ENCODE results near the gene CYP2R1. TPM values are rescaled to one million over a fixed set of nuclear protein-coding genes. Genes with fewer than 3 reads are reported as not detected.

Gene CYP2R1
- total RNA-seq, 4 donors from 2014 or later, result 11.7 to 16.5 (median 16.1) TPM

DNA sequence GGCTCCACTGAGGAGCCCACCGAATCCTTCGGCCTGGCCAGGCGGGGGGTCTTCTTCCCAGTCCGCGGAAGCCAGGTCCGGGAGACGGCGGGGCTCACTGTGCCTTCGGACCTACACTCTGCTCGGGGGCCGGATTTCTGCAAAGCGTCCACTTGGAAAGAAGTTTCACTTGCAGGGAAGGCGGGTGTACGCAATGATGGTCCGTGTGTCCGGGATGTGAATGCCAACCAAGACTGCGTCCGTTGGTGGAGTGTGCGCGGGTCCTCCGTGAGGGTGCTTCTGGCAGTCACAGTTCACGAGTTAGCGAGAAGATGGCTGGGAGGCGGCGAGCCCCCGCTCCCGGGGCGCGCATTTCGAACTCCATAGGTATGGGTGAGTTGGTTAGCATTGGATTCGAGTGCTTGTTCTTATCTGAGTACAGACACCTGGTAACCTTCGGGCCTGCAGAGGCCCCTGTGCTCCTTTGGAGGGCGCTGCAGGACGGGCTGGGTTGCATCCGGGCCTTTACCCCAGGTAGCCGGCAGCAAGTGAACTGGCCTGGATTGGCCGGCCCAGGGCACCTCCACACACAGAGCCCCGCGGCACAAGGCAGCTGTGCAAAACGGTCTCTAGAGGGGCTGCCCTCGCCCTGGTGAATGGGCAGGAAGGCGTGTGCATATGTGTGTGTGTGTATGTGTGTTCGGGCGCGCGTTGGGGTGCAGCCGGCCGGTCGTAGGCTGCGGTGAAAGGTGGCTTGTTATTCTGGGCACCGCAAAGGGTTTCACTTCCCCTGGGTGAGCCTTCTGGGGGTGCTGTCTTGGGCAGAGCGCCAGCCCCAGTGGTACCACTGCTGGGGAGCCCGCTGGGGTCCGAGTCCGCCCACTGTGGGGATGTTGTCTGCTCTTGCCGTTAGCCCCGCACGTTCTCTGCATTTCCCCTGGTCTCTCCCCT lies 13.3 kb upstream of the CYP2R1 start:
- WGBS, 2 donors, result 9 to 11% methylated on average over 51 to 53 of the region's 58 CpGs
- Histone ChIP-seq H3K4me1 (peaks cover 0 to 34% (median 0%) of the 10 kb centered on the region in 4 donors), H3K27ac (peak overlapping the region in 2 of 4 donors; percentile 46 to 55), H3K9me3 (no peaks in the 10 kb centered on the region), H3K4me3 (peak overlapping the region; percentile 33 to 65 (median 57)), H3K27me3 (no peaks in the 10 kb centered on the region), H3K36me3 (no peaks in the 10 kb centered on the region)
- TF ChIP-seq, protein P1, sequence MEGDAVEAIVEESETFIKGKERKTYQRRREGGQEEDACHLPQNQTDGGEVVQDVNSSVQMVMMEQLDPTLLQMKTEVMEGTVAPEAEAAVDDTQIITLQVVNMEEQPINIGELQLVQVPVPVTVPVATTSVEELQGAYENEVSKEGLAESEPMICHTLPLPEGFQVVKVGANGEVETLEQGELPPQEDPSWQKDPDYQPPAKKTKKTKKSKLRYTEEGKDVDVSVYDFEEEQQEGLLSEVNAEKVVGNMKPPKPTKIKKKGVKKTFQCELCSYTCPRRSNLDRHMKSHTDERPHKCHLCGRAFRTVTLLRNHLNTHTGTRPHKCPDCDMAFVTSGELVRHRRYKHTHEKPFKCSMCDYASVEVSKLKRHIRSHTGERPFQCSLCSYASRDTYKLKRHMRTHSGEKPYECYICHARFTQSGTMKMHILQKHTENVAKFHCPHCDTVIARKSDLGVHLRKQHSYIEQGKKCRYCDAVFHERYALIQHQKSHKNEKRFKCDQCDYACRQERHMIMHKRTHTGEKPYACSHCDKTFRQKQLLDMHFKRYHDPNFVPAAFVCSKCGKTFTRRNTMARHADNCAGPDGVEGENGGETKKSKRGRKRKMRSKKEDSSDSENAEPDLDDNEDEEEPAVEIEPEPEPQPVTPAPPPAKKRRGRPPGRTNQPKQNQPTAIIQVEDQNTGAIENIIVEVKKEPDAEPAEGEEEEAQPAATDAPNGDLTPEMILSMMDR (IDR thresholded peaks at IDR 0.05), result peak in 2 of 5 experiments; percentile 50 to 54
- TF ChIP-seq EP300 (IDR thresholded peaks at IDR 0.05), result no peak
- DNase-seq (ENCODE audit: low spot score in 2 of 2), result peak; percentile 24 to 30

DNA sequence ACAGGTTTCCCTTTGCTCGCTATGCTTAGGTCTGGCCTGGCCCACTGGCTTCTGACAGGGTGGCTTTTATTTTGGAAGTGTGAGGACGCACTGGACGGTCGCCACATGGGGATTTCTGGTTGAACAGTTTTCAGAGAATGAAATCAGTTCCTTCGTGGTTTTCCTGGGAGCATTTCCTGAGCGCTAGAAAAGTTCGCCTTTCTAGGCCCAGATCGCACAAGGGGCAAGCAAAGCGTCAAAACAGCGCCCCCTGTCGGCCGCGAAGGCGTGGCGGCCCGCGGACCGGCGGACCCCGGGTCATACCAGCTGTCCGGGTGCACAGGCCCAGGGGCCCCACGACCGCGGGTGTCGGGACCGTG lies 12.7 kb upstream of the CYP2R1 start:
- TF ChIP-seq POLR2A (IDR thresholded peaks at IDR 0.05) (no peak), EP300 (IDR thresholded peaks at IDR 0.05) (peak in 1 of 2 donors; percentile 23)
- TF ChIP-seq, protein P1 (IDR thresholded peaks at IDR 0.05), result peak; percentile 86 to 96 (median 91)

DNA sequence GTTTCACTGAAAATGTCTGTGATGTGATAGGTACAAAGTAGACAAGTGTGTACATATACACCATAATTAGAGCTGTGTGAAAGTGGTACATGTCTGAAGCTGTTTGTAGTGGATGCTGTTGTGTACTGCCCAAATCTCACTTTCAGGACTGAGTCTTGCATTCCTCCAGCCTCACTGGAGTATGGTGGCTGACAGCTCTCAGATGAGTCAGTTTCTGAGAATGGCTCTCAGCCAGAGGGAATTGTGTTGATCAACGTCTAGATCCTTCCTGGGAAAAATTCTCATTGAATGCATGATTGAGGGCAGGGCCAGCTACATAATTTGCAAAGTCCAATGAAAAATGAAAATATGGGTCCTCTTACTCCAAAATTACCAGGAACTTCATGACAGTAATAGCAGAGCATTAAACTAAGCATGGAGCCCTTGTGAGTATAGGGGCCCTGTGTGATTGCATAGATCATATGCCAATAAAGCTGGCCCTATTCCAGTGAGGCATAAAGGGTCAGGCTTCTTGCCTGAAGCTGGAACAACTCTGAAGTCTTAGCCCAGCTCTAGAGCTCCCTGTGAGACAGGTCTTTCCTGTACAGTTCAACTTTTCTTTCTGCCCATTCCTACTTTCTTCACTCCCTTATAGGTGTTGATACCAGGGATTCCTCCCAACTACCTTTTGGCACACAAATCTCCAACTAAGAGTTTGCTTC lies 10.8 kb upstream of the CYP2R1 start:
- Histone ChIP-seq H3K27me3 (no peaks in the 10 kb centered on the region), H3K4me1 (peaks cover 0 to 26% (median 0%) of the 10 kb centered on the region in 4 donors), H3K36me3 (no peaks in the 10 kb centered on the region), H3K27ac (no peak overlapping the region), H3K9me3 (no peaks in the 10 kb centered on the region), H3K4me3 (no peak overlapping the region)
- no peak for TF ChIP-seq POLR2A (IDR thresholded peaks at IDR 0.05)
- TF ChIP-seq EP300 (IDR thresholded peaks at IDR 0.05), result no peak
- TF ChIP-seq, protein P1 (IDR thresholded peaks at IDR 0.05), result no peak
- no peak for DNase-seq (ENCODE audit: low spot score in 2 of 2)
- WGBS, 2 donors, result 14 to 22% methylated on average over 1 of the region's 1 CpG

More for the DNA sequence above, 12.7 kb upstream of the CYP2R1 start:
- peaks cover 0 to 34% (median 0%) of the 10 kb centered on the region in 4 donors for H3K4me1 ChIP-seq
- no peaks in the 10 kb centered on the region for H3K27me3 ChIP-seq
- H3K9me3 ChIP-seq, result no peaks in the 10 kb centered on the region
- H3K4me3 ChIP-seq, result peak overlapping the region; percentile 33 to 65 (median 57)
- DNase-seq (ENCODE audit: low spot score in 2 of 2), result peak; percentile 57 to 67
- H3K36me3 ChIP-seq, result no peaks in the 10 kb centered on the region
- WGBS, 2 donors, result 7 to 11% methylated on average over 11 to 20 of the region's 26 CpGs
- peak overlapping the region in 1 of 4 donors; percentile 46 for H3K27ac ChIP-seq

DNA sequence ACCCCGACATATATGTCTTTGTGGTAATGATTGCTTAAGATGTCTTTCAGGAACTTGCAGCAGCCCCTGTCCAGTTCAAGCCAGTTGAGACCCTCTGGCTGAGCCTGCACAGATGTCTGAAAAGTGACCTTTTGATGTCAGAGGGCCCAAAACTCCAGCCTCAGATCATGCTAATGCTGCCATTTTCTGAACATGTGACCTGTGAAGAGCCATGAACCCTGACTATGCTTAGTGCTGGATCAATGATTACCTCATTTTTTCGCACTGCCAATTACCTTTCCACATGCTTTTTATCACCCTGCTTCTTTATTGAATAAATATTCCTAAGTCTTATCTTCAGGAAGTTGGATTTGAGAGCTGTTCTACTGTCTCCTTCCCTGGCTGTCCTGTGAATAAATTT lies 6.9 kb upstream of the CYP2R1 start:
- H3K9me3 ChIP-seq, result no peaks in the 10 kb centered on the region
- no peak overlapping the region for H3K4me3 ChIP-seq
- DNase-seq (ENCODE audit: low spot score in 2 of 2), result no peak
- H3K27ac ChIP-seq, result no peak overlapping the region
- H3K4me1 ChIP-seq, result no peaks in the 10 kb centered on the region
- no peak for TF ChIP-seq POLR2A (IDR thresholded peaks at IDR 0.05)
- no peaks in the 10 kb centered on the region for H3K27me3 ChIP-seq
- WGBS, 2 donors, result 82 to 97% methylated on average over 2 of the region's 2 CpGs
- no peaks in the 10 kb centered on the region for H3K36me3 ChIP-seq

DNA sequence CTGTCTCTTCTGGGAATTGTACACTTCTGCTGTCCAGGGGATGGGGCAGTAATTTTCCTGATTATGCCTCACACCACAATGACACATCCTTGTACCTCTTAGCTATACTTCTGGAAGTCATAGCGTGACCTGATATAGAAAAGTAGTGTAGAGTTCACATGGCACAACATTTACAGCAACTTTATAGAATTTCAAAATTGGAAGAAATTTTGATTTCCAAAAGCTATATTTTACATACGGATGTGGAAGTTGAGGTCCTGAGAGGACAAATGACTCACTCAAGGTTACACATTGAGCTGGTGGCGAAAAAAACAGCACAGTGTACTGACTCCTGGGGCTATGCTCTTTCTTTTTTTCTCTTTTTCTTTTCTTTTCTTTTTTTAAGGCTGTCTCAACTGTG lies 6.3 kb upstream of the CYP2R1 start:
- no peak overlapping the region for H3K27ac ChIP-seq
- H3K9me3 ChIP-seq, result no peaks in the 10 kb centered on the region
- WGBS, 2 donors, result 88 to 90% methylated on average over 3 of the region's 3 CpGs
- H3K36me3 ChIP-seq, result no peaks in the 10 kb centered on the region
- DNase-seq (ENCODE audit: low spot score in 2 of 2), result no peak
- no peaks in the 10 kb centered on the region for H3K27me3 ChIP-seq
- no peaks in the 10 kb centered on the region for H3K4me1 ChIP-seq
- TF ChIP-seq, protein P1 (IDR thresholded peaks at IDR 0.05), result no peak
- TF ChIP-seq POLR2A (IDR thresholded peaks at IDR 0.05) (no peak), EP300 (IDR thresholded peaks at IDR 0.05) (no peak)
- H3K4me3 ChIP-seq, result no peak overlapping the region

Measured in tibial nerve (tissue), 4 donors.